Adipose tissue (tissue), 3 donors: ENCODE data around the gene FGF14. TPM values are rescaled to one million over a fixed set of nuclear protein-coding genes. Genes with fewer than 3 reads are reported as not detected.
"Not testable (repeated sequence)": the region's sequence is repeated elsewhere in the genome, so short reads cannot be mapped to it uniquely, and the experiment has no call there.

Experiments used
- H3K27ac ChIP-seq: one replicate; pipeline ENCODE4 v1.5.1; 2013; ENCODE audit warnings: low read depth, low read length
- WGBS, 3 donors: extraction: QIAGEN DNeasy Blood & Tissue Kit; methylation state at CpG; one replicate each; pipeline ENCODE4 v1.1.7; 2013; 5-methylcytosine and 5-hydroxymethylcytosine counted together
- polyA plus RNA-seq, 3 donors: library from polyadenylated mRNA; stranded (reverse); fragments of 200-250 nt; gene quantifications; one replicate each; pipeline ENCODE4 v1.2.3, GENCODE V29; 2013
- donor health status: healthy with polysubstance abuse.
- donor health status: Bipolar disorder and iron deficiency.
- donor health status: healthy.

Gene FGF14
- polyA plus RNA-seq, 3 donors, result 0.39 to 0.56 (median 0.44) TPM

GRCh38 chr13:102185375-102185984 is 216.4 kb downstream of the FGF14 start:
- no peak overlapping the region for H3K27ac ChIP-seq
- 44 to 66% (median 55%) methylated on average over 5 of the region's 5 CpGs for WGBS, 3 donors

GRCh38 chr13:102183509-102184182 is 218.2 kb downstream of the FGF14 start:
- WGBS, 3 donors, result 39 to 82% (median 81%) methylated on average over 4 of the region's 4 CpGs
- no peak overlapping the region for H3K27ac ChIP-seq

- no peak overlapping the region for H3K27ac ChIP-seq
- WGBS, 3 donors, result 36 to 91% (median 89%) methylated on average over 5 of the region's 5 CpGs
Measured at GRCh38 chr13:102182170-102182569, 219.7 kb downstream of the FGF14 start.

GRCh38 chr13:102177431-102177830 is 224.4 kb downstream of the FGF14 start:
- no peak overlapping the region for H3K27ac ChIP-seq

GRCh38 chr13:102176846-102177245 is 225.0 kb downstream of the FGF14 start:
- WGBS, 3 donors, result 47 to 56% (median 48%) methylated on average over 4 of the region's 4 CpGs
- no peak overlapping the region for H3K27ac ChIP-seq

GRCh38 chr13:102172406-102172805 is 229.4 kb downstream of the FGF14 start:
- H3K27ac ChIP-seq, result no peak overlapping the region
- WGBS, 3 donors, result 74 to 84% (median 77%) methylated on average over 1 of the region's 1 CpG

- H3K27ac ChIP-seq, result no peak overlapping the region
- WGBS, 3 donors, result 60 to 81% (median 74%) methylated on average over 6 of the region's 6 CpGs
Measured at GRCh38 chr13:102170305-102170704, 231.5 kb downstream of the FGF14 start.

GRCh38 chr13:102169471-102170015 is 232.3 kb downstream of the FGF14 start:
- no peak overlapping the region for H3K27ac ChIP-seq
- WGBS, 3 donors, result 66 to 83% (median 71%) methylated on average over 2 of the region's 2 CpGs

GRCh38 chr13:102152790-102153189 is 249.1 kb downstream of the FGF14 start:
- 75 to 77% (median 76%) methylated on average over 5 of the region's 5 CpGs for WGBS, 3 donors
- no peak overlapping the region for H3K27ac ChIP-seq

- no peak overlapping the region for H3K27ac ChIP-seq
Measured at GRCh38 chr13:102147353-102147752, 254.5 kb downstream of the FGF14 start.

GRCh38 chr13:102145750-102146149 is 256.1 kb downstream of the FGF14 start:
- H3K27ac ChIP-seq, result no peak overlapping the region

- 80 to 88% (median 80%) methylated on average over 1 of the region's 1 CpG for WGBS, 3 donors
- H3K27ac ChIP-seq, result no peak overlapping the region
Measured at GRCh38 chr13:102142473-102142826, 259.4 kb downstream of the FGF14 start.

- WGBS, 3 donors, result 23 to 30% (median 29%) methylated on average over 4 of the region's 4 CpGs
- no peak overlapping the region for H3K27ac ChIP-seq
Measured at GRCh38 chr13:102141625-102142472, 260.0 kb downstream of the FGF14 start.

GRCh38 chr13:102139626-102140025 is 262.2 kb downstream of the FGF14 start:
- H3K27ac ChIP-seq, result no peak overlapping the region
- 72 to 82% (median 82%) methylated on average over 4 of the region's 4 CpGs for WGBS, 3 donors

GRCh38 chr13:102138635-102139190 is 263.1 kb downstream of the FGF14 start:
- WGBS, 3 donors, result 76 to 87% (median 76%) methylated on average over 3 of the region's 3 CpGs

GRCh38 chr13:102137904-102138303 is 263.9 kb downstream of the FGF14 start:
- WGBS, 3 donors, result 84 to 89% (median 87%) methylated on average over 4 of the region's 4 CpGs

More at GRCh38 chr13:102138635-102139190, 263.1 kb downstream of the FGF14 start:
- H3K27ac ChIP-seq, result no peak overlapping the region

GRCh38 chr13:102136735-102137296 is 265.0 kb downstream of the FGF14 start:
- 37 to 77% (median 69%) methylated on average over 3 of the region's 3 CpGs for WGBS, 3 donors
- no peak overlapping the region for H3K27ac ChIP-seq

More at GRCh38 chr13:102137904-102138303, 263.9 kb downstream of the FGF14 start:
- not testable (repeated sequence) for H3K27ac ChIP-seq

- 70 to 85% (median 79%) methylated on average over 3 of the region's 3 CpGs for WGBS, 3 donors
Measured at GRCh38 chr13:102132777-102133295, 269.0 kb downstream of the FGF14 start.

More at GRCh38 chr13:102132777-102133295, 269.0 kb downstream of the FGF14 start:
- H3K27ac ChIP-seq, result no peak overlapping the region
